NCI-H524 (cell line): ENCODE data around the gene CFAP410.

ENCODE experiments used
- DNase-seq, 2 experiments: peaks; one replicate each; lab custom pipeline; 2025; lab: John Stamatoyannopoulos, UW

Gene CFAP410

DNA sequence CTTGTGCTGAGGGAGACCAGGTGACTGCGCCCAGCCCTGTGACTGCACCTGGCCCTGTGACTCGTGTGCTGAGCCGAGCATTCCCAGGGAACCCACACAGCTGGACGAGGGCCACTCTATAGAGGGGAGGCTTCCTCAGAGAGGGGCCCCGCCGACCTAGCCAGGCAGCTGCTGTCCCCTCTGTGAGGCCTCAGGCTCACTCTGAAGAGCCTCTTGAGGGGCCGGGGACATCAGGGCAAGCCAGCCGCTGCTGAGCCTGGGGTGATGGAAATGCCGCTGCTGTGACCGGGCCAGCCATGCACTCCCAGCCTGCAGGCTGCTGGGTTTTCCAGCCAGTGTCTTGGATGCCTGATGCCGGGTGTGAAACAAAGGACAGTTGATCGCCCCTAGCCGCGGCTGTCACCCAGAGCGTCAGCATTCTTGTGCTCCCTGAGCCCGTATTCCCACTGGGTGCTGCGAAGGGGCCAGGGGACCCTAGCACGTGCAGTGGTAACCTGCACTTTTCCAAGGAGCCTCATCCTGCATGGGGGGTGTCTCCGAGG lies 21.9 kb downstream of the CFAP410 start:
- DNase-seq, result no peak

DNA sequence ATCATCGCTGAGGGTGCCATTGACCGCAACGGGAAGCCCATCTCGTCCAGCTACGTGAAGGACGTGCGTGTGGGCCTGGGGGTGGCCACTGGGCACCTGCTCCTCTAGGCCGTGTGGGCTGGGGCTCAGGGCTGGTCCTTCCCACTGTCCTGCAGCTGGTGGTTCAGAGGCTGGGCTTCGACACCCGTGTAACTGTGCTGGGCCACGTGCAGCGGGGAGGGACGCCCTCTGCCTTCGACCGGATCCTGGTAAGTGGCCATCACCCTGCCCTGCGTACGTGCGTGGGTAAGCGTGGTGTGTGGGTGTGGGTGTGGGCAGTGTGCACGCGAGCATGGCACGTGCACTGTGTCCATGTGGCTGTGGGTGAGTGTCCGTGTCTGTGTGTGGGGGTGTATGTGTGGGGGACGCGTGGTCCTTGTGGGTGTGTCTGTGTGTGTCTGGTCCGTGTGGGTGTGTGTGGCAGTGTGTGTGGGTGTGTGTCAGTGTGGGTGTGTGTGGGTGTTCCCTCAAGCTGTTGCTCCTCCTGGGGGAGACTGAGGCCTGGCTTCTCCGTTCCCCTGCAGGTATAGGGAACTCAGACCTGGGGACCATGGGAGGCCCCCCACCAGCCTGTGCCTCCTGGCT lies 22.8 kb downstream of the CFAP410 start:
- no peak for DNase-seq

GRCh38 chr21:44315691-44316203 lies 23.4 kb downstream of the CFAP410 start:
- DNase-seq, result no peak

DNA sequence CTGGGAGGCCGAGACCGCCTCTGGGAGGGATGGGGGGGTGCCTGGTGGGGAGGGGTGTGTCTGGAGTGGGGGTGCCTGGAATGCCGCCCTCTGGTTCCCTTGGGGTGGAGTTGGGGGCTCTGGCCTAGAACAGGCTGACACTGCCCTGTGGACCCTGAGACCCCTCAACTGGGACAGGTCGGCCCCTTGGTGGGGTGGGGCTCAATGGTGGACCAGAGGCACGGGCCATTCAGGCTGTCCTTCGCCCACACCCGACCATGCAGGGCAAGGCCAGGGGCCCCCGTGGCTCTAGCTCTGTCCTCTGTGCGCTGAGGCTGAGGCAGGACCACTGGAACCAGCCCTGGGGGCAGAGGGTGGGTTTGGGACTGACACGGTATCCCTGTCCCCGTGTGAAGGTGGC lies 24.6 kb downstream of the CFAP410 start:
- DNase-seq, result no peak

DNA sequence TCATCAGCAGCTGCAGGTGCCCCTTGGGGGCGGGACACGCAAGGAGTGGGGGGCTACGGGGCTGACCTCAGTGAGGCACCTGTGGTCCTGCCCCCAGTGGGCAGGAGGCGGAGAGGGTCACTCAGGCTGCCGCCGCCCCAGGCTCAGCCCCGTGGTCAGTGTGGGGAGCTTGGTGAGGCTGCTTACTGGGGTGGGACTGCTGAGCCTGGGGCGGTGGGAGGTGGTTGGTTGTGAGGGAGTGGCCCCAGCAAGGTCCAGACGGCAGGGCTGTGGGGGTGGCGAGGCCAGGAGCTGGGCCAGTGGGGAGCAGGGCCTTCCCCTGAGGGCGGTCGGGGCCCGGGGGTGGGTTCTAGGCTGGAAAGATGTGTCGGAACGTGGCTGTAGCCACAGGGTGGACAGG lies 25.1 kb downstream of the CFAP410 start:
- no peak for DNase-seq

GRCh38 chr21:44313451-44313850 lies 25.7 kb downstream of the CFAP410 start:
- DNase-seq, result no peak

- DNase-seq, result no peak
Measured at GRCh38 chr21:44312716-44313115, 26.5 kb downstream of the CFAP410 start.

DNA sequence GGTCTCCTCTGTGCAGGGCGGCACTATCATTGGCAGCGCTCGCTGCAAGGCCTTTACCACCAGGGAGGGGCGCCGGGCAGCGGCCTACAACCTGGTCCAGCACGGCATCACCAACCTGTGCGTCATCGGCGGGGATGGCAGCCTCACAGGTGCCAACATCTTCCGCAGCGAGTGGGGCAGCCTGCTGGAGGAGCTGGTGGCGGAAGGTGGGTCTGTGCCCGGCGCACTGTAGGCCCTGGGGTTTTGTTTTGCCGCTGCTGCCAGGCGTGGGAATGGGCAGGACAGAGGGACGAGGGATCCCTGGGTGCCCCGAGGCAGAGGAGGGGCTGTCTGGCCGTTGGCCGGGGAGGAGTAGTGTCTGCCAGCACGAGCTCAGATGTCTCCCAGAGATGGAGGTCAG lies 27.1 kb downstream of the CFAP410 start:
- no peak for DNase-seq

DNA sequence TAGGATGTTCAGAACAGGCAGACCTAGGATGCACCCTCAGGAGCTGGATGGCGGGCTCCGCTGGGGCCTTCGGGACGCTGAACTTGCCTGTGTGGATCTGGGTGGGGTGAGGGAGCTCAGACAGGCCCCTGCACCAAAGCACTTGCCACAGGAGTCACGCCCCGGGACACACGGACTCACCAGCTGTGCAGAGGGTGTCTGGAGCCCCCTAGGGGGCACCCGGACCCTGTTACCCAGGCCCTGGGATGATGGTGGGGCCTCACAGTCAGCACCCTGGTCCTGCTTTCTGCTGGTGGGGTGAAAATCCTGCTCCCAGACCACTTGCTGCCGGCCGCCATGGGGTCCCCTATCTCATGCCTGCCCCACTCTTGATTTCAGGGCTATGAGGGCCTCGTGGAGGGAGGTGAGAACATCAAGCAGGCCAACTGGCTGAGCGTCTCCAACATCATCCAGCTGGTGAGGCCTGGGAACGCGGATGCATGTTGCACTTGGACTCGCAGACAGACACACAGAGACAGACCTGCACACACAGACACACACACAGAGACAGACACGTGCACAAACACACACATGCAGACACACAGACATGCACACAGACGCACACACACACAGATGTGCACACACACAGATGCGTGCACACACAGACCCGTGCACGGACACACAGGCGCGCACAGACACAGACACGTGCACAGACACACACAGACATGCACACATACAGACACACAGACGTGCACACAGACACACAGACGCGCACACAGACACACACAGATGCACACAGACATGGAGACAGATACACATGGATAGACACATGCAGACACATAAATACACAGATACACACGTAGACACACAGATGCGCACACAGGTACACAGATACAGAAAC lies 28.3 kb downstream of the CFAP410 start:
- no peak for DNase-seq

DNA sequence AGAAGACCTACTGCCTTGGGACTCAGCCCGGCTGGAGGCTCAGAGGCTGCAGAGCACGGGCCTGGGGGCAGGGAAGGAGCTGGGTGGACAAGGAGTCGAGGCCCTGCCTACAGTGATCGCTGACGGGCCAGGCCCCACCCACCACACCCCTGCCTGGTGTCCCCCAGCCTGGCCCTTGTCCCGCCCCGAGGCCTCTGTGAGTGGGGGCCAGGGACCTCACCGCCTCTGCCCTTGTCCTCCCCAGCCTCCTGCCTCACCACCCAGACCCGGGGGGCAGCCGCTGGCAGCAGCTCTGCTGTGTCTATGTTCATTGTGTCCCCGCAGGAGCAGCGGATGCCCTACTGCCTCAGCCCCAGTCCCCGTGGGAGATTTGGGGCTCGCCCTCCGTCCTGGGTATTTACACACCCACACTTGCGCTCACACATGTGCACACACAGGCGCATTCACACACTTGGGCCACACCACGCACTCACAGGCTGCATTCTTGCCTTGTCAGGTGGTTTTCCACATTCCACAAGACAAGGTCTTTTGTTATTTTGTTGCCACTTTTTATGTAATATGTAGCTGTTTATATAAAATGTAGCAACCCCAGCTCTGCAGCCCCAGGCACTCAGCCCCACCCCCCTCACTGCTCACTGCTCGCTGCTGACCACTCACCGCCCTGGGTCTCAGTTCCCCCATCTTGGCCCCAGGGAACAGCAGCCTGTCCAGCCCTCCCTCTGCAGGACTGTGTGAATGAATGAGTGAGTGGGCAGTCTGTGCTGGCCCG lies 32.1 kb downstream of the CFAP410 start:
- no peak for DNase-seq

- DNase-seq, result no peak
Measured at GRCh38 chr21:44305691-44306090, 33.5 kb downstream of the CFAP410 start.

DNA sequence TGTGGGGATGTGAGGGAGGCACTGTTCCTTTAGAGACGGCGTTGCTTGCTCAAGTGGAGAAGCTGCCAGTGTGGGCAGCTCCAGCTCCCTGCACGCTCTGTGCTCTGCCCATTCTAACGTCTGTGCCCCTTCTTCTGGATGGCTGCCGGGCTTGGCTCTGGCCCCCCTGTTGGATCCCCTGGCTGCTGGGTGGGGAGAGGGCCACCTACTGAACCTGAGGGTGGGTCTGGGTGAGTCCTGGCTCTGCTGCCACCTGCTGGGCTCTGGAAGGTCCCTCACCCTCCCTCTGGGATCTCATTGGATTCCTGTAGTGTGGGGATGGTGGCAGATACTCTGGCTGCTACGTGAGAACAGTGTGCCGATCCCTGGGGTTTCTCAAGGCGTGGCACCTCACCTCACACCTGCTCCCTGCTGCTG lies 34.3 kb downstream of the CFAP410 start:
- DNase-seq, result peak; percentile 17 to 66

DNA sequence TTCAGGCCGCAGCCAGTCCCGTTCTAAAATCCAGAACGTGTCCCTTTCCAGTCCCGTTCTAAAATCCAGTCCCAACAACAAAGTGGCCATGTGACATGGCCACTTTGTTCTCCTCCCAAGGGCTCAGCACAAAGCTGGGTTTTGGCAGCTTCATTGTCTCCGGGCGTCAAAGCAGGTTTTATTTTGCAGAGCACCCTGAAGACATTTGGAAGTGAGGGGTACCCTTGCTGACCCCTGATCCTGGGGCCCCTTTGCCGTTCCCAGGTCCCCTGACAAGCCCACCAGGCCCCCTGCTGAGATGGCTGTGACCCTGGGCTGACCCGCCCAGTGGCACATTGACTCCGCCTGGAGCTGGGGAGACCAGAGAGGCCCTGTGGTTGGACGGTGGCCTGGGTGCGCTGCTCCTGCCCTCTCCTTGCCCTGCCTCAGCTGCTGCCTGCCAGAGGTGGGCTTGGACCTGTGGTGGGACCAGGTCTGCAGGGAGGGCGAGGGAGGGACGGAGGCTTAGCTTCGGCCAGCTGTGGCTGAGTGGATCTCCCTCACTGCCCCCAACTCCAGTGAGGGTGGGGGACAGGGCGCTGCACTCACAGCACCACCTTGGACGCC lies 35.1 kb downstream of the CFAP410 start:
- DNase-seq, result no peak

- DNase-seq, result no peak
Measured at GRCh38 chr21:44303490-44303981, 35.7 kb downstream of the CFAP410 start.

DNA sequence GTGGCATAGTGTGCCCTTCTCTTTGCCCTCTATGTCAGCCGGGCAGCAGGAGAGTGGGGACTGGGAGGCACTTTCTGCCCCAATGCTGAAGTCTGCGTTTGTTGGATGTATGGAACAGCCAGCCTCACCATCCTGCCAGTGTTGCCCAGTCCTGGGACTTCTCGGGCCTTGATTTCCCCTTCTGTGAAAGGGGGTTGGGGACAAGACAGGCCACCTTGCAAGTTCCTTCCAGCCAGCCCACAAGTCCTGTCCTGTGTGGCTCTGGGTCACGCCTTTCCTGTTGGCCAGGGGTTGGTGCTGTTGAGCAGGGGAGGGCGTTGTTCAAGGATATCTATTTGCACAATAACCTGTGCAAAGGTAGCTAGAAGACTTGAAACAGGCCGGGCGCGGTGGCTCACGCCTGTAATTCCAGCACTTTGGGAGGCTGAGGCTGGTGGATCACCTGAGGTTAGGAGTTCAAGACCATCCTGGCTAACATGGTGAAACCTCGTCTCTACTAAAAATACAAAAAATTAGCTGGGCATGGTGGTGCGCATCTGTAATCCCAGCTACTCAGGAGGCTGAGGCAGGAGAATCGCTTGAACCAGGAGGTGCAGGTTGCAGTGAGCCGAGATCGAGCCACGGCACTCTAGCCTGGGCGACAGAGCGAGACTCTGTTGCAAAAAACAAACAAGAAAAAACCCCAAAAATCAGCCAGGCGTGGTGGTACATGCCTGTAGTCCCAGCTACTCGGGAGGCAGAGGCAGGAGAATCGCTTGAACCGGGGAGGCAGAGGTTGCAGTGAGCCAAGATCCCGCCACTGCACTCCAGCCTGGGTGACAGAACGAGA lies 36.4 kb downstream of the CFAP410 start:
- DNase-seq, result peak in 1 of 2 experiments; percentile 29

DNA sequence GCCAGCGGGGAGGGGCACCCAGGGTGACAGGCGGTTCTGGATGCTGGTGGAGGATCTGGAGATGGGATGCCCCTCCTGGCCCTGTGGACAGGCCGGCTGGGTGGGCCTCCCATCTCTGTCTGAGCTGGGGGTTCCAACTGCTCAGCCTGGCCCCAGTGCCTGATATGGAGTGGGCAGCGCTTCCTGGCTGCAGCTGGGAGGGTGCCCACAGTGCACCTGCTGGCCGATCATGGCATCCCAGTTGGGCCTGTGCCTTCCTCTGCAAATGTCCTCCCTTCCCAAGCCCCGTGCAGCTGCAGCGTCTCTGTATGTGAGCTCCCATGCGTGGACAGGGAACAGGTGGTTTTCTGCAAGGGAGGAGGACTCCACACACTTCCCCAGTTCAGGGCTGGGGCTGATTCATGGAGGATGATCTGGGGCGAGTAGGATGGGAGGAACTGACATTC lies 37.2 kb downstream of the CFAP410 start:
- DNase-seq, result peak in 1 of 2 experiments; percentile 29

GRCh38 chr21:44301141-44301540 lies 38.0 kb downstream of the CFAP410 start:
- no peak for DNase-seq

DNA sequence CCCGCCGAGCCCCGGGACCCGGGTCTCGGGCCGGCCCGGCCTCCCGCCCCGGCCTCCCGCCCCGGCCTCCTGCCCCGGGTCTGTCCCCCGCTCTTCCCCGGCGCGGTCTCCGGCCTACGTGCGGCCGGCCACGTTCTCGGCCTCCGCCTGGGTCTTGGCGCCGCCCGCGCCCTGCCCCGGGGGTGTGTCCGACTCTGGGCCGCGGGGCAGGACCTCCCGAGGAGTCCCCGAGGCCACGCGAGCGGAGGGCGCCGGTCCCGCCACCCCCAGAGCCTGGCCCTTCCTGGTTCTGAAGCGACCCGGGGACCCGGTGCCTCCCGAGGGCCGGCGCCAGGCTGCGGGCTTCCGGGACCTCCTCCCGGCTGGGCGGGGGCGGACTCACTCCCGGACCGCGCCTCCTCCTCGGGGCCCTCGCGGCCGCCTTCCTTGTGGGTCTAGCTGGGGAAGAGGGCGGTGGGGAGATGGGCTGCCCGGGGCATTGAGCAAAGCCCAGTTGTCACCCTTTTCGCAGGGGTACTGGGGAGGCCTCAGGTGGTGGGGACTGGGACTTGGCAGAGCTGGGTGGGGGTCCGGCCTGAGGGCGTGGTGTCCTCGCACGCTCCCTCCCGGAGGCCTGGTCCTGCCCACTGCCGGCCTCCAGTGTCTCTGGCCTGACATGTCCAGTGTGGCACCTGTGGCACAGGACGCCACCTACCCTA lies 38.8 kb downstream of the CFAP410 start:
- peak in 1 of 2 experiments; percentile 48 for DNase-seq

DNA sequence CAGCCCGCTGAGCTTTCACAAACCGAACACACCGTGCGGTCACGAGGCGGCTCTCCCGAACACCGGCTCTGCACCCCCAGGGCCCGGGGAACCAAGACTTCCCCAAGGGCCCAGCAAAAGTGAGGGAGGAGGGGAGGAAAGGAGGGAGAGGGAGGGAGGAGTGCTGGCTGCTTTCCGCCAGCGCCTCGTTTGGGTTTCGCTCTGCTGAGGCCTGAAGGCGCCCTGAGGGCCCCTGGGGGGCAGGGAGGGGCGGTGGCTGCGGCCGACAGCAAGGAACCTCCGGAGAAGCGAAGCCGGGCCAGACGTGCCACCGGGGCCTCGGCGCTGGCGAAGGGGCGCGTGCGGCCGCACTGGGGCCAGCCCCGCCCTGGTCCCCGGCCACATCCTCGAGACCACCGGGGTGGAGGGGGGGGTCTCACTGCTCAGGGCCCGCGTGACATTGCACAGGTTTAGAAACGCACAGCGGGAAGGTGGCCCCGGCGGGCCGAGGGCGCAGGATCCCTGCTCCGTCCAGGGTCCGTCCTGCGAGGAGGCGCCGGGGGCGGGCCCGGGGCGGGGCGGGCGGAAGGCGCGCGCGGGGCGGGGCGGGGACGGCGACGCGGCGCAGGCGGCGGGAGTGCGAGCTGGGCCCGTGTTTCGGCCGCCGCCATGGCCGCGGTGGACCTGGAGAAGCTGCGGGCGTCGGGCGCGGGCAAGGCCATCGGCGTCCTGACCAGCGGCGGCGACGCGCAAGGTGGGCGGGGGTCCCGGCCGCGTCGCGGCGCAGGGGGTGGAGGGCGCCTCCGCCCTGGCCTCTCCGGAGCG lies 39.5 kb downstream of the CFAP410 start, which contains the start of gene PFKL:
TSS of gene PFKL (plus strand) at position 596 of the 804 bp plus-strand sequence. CDS start at position 649, 53 bp downstream.
- peak in 1 of 2 experiments; percentile 56 for DNase-seq
